Upper lobe of left lung (tissue), 4 donors: ENCODE results near the gene LRP1.

Source experiments
- EP300 ChIP-seq, 4 donors: sonication (generic); formaldehyde crosslinking; IDR thresholded peaks; one replicate each; pipeline ENCODE4 v1.5.1; 2017; ENCODE audit warnings: antibody characterized with exemption in 4 of 4, control low read depth in 2 of 4
- POLR2A ChIP-seq, 4 donors: fragments of 450-650 bp; IDR thresholded peaks; one replicate each; pipeline ENCODE4 v1.5.1; 2016 to 2017; ENCODE audit warnings: antibody characterized with exemption in 4 of 4, mild to moderate bottlenecking in 2 of 4
- TF ChIP-seq, protein P1 (sequence below), 6 experiments: fragments of 450-650 bp in 4 of 6; fragments of 200-600 bp in 2 of 6; sonication (generic) in 2 of 6; IDR thresholded peaks; one replicate each; pipeline ENCODE4 v1.5.1; 2016 to 2019; ENCODE audit warnings: antibody characterized with exemption in 6 of 6

DNA sequence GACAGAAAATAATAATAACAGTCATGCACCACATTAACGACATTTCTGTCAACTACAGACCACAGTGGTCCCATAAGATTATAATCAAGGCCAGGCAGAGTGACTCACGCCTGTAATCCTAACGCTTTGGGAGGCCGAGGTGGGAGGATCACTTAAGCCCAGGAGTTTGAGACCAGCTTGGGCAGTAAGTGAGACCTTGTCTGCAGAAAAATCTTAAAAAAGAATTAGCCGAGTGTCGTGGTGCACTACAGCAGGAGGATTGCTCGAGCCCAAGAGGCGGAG, 30.8 kb upstream of the LRP1 start:
- TF ChIP-seq EP300 (IDR thresholded peaks at IDR 0.05), result no peak
- TF ChIP-seq, protein P1, sequence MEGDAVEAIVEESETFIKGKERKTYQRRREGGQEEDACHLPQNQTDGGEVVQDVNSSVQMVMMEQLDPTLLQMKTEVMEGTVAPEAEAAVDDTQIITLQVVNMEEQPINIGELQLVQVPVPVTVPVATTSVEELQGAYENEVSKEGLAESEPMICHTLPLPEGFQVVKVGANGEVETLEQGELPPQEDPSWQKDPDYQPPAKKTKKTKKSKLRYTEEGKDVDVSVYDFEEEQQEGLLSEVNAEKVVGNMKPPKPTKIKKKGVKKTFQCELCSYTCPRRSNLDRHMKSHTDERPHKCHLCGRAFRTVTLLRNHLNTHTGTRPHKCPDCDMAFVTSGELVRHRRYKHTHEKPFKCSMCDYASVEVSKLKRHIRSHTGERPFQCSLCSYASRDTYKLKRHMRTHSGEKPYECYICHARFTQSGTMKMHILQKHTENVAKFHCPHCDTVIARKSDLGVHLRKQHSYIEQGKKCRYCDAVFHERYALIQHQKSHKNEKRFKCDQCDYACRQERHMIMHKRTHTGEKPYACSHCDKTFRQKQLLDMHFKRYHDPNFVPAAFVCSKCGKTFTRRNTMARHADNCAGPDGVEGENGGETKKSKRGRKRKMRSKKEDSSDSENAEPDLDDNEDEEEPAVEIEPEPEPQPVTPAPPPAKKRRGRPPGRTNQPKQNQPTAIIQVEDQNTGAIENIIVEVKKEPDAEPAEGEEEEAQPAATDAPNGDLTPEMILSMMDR (IDR thresholded peaks at IDR 0.05), result no peak
- no peak for TF ChIP-seq POLR2A (IDR thresholded peaks at IDR 0.05)
